Left renal cortex interstitium (tissue), 4 donors: ENCODE measurements around the gene ATG9A. TPM values are rescaled to one million over a fixed set of nuclear protein-coding genes. Genes with fewer than 3 reads are reported as not detected.

Experiments
- DNase-seq, 4 donors: peaks; one replicate each; pipeline ENCODE4 v3.0.0-alpha.2; 2013; ENCODE audit warnings: low read depth in 4 of 4, low spot score in 2 of 4, missing footprints in 1 of 4
- polyA plus RNA-seq, 4 donors: library from polyadenylated mRNA; unstranded; fragments of 120-200 nt; gene quantifications; one replicate each; pipeline ENCODE4 v1.2.1, GENCODE V29; 2013; ENCODE audit not compliant: insufficient read length in 4 of 4

Gene ATG9A
- polyA plus RNA-seq, 4 donors, result 39.7 to 46.4 (median 42.8) TPM

- DNase-seq, result peak in 2 of 4 donors; percentile 7 to 8
Measured at GRCh38 chr2:219178377-219179175, 50.9 kb downstream of the ATG9A start.

- peak in 3 of 4 donors; percentile 55 to 92 (median 81) for DNase-seq
Measured at GRCh38 chr2:219177552-219178376, 51.7 kb downstream of the ATG9A start, which contains the start of gene RETREG2. RETREG2 (plus strand) TSS chr2:219178275; CDS start chr2:219178353, 78 bp downstream.

GRCh38 chr2:219176818-219177551 lies 52.5 kb downstream of the ATG9A start, which contains the start of gene CNPPD1:
CNPPD1 (minus strand) TSS chr2:219176925; CDS start chr2:219176828, 97 bp downstream.
- peak in 3 of 4 donors; percentile 48 to 66 (median 61) for DNase-seq

GRCh38 chr2:219175928-219176817 lies 53.3 kb downstream of the ATG9A start:
- DNase-seq, result peak in 1 of 4 donors; percentile 21

- DNase-seq, result no peak
Measured at GRCh38 chr2:219175486-219175885, 54.0 kb downstream of the ATG9A start.

GRCh38 chr2:219174801-219175200 lies 54.6 kb downstream of the ATG9A start:
- DNase-seq, result no peak

- DNase-seq, result no peak
Measured at GRCh38 chr2:219174146-219174545, 55.3 kb downstream of the ATG9A start.

GRCh38 chr2:219173176-219173575 lies 56.3 kb downstream of the ATG9A start:
- no peak for DNase-seq

- DNase-seq, result no peak
Measured at GRCh38 chr2:219172231-219173154, 56.9 kb downstream of the ATG9A start.

GRCh38 chr2:219171231-219171651 lies 58.2 kb downstream of the ATG9A start:
- peak in 2 of 4 donors; percentile 8 to 31 for DNase-seq

GRCh38 chr2:219169930-219170654 lies 59.3 kb downstream of the ATG9A start, which contains the start of gene SLC23A3:
SLC23A3 (minus strand) TSS chr2:219170029; CDS start chr2:219169984, 45 bp downstream.
- DNase-seq, result no peak

Other genes starting within 250 kb of the ATG9A start
- under 1 TPM in 1 of 4 donors, not detected in 3; 0.13 TPM for gene FEV, start 244.5 kb downstream of the ATG9A start, polyA plus RNA-seq
- gene CRYBA2, start 236.2 kb downstream of the ATG9A start, polyA plus RNA-seq, result not detected
- under 1 TPM; 0.24 to 0.73 (median 0.34) TPM for gene CFAP65, start 188.1 kb downstream of the ATG9A start, polyA plus RNA-seq
- 1 to 10 TPM; 1.7 to 2.7 (median 1.8) TPM for gene IHH, start 168.7 kb downstream of the ATG9A start, polyA plus RNA-seq
- gene NHEJ1, start 68.8 kb downstream of the ATG9A start, polyA plus RNA-seq, result 10 to 100 TPM; 17.5 to 20.3 (median 19.8) TPM
- 10 to 100 TPM; 10.8 to 30.1 (median 20.6) TPM for gene SLC23A3, start 59.6 kb downstream of the ATG9A start, polyA plus RNA-seq
- 10 to 100 TPM; 61.9 to 75.0 (median 65.2) TPM for gene CNPPD1, start 52.7 kb downstream of the ATG9A start, polyA plus RNA-seq
- 100 to 1,000 TPM; 106 to 125 (median 120) TPM for gene RETREG2, start 51.4 kb downstream of the ATG9A start, polyA plus RNA-seq
- gene ZFAND2B, start 22.9 kb downstream of the ATG9A start, polyA plus RNA-seq, result 10 to 100 TPM; 34.0 to 51.5 (median 43.8) TPM
- gene ABCB6, start 10.7 kb downstream of the ATG9A start, polyA plus RNA-seq, result 10 to 100 TPM; 34.8 to 50.4 (median 35.0) TPM
- gene ANKZF1, start 170 bp upstream of the ATG9A start, polyA plus RNA-seq, result 10 to 100 TPM; 36.0 to 86.5 (median 60.2) TPM
- gene GLB1L, start 15.8 kb upstream of the ATG9A start, polyA plus RNA-seq, result 10 to 100 TPM; 16.5 to 24.9 (median 24.1) TPM
- gene STK16, start 15.8 kb upstream of the ATG9A start, polyA plus RNA-seq, result 10 to 100 TPM; 37.9 to 44.0 (median 41.0) TPM
- gene TUBA4B, start 23.6 kb upstream of the ATG9A start, polyA plus RNA-seq, result under 1 TPM; 0.49 to 0.94 (median 0.86) TPM
- 10 to 100 TPM; 31.7 to 39.1 (median 33.6) TPM for gene TUBA4A, start 24.3 kb upstream of the ATG9A start, polyA plus RNA-seq
- gene DNAJB2, start 49.7 kb upstream of the ATG9A start, polyA plus RNA-seq, result 10 to 100 TPM; 68.5 to 91.1 (median 75.5) TPM
- gene PTPRN, start 79.8 kb upstream of the ATG9A start, polyA plus RNA-seq, result under 1 TPM; 0.16 to 0.57 (median 0.22) TPM
- gene RESP18, start 103.1 kb upstream of the ATG9A start, polyA plus RNA-seq, result not detected
- 10 to 100 TPM; 54.3 to 73.8 (median 69.2) TPM for gene DNPEP, start 158.3 kb upstream of the ATG9A start, polyA plus RNA-seq
- 1 to 10 TPM; 7.4 to 9.3 (median 8.1) TPM for gene DES, start 188.7 kb upstream of the ATG9A start, polyA plus RNA-seq
- 10 to 100 TPM; 10.7 to 18.1 (median 14.7) TPM for gene SPEG, start 205.2 kb upstream of the ATG9A start, polyA plus RNA-seq